Stomach (tissue), 4 donors: ENCODE measurements around the gene SLC24A3.

ENCODE experiments used
- CTCF ChIP-seq, 7 experiments: fragments of 450-650 bp in 4 of 7; fragments of 200-600 bp in 3 of 7; sonication (generic) in 3 of 7; IDR thresholded peaks; one replicate each; pipeline ENCODE4 v1.5.1; 2016 to 2019; ENCODE audit warnings: antibody characterized with exemption in 7 of 7, control low read depth in 2 of 7, mild to moderate bottlenecking in 1 of 7
- EP300 ChIP-seq: sonication (generic); formaldehyde crosslinking; IDR thresholded peaks from one replicate; pipeline ENCODE4 v1.6.1; 2017; ENCODE audit warnings: antibody characterized with exemption
- POLR2A ChIP-seq, 4 donors: fragments of 450-650 bp; IDR thresholded peaks; one replicate each; pipeline ENCODE4 v1.6.1; 2016; ENCODE audit warnings: antibody characterized with exemption in 4 of 4, control low read depth in 2 of 4, mild to moderate bottlenecking in 1 of 4, moderate library complexity in 1 of 4
- POLR2AphosphoS5 ChIP-seq, 3 donors: sonication (generic); formaldehyde crosslinking; IDR thresholded peaks; one replicate each; pipeline ENCODE4 v1.6.1; 2016; ENCODE audit warnings: antibody characterized with exemption in 3 of 3

- no peak for TF ChIP-seq CTCF (IDR thresholded peaks at IDR 0.05)
- no peak for TF ChIP-seq POLR2A (IDR thresholded peaks at IDR 0.05)
- no peak for TF ChIP-seq POLR2AphosphoS5 (IDR thresholded peaks at IDR 0.05)
- no peak for TF ChIP-seq EP300
These were observed 142.5 kb downstream of the SLC24A3 start for GRCh38 chr20:19354950-19355349.
